GM04504 (cell line): ENCODE results near the gene DTX3.
"Not testable (repeated sequence)": the region's sequence is repeated elsewhere in the genome, so short reads cannot be mapped to it uniquely, and the experiment has no call there.

Experiments used
- DNase-seq: peaks from one replicate; pipeline ENCODE4 v3.0.0-alpha.2; 2012; ENCODE audit warnings: low read depth

Gene DTX3

DNA sequence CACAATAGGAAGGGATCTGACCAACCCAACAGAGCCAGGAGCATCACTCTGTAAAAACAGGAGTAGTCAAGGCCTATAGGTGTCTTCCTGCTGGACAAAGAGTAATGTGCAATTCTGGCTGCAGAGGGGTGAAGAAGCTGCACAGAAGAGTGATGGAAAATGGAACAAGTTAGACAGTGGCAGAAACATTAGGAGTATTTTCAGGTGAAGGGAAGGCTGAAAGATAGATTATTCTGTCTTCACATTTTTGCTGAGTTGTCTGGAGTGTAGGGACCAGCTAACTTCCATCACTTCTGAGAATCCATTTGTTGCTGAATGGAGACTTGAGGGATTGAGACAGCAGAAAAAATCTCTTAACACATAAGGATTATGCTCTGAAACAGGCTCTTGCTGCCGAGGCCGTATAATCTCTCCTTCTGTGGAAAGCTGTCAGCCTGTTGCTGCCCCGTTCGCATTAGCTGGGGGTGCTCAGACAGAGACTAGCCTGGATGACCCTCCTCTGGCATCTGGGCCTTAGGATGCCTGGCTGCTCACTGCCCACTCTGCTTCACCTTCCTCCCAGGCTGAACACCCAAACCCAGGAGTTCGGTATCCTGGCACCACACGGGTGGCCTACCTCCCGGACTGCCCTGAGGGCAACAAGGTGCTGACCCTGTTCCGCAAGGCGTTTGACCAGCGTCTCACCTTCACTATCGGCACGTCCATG is 3.5 kb downstream of the DTX3 start:
- DNase-seq: no peak

GRCh38 chr12:57609101-57609780 is 4.6 kb downstream of the DTX3 start:
- no peak for DNase-seq

DNA sequence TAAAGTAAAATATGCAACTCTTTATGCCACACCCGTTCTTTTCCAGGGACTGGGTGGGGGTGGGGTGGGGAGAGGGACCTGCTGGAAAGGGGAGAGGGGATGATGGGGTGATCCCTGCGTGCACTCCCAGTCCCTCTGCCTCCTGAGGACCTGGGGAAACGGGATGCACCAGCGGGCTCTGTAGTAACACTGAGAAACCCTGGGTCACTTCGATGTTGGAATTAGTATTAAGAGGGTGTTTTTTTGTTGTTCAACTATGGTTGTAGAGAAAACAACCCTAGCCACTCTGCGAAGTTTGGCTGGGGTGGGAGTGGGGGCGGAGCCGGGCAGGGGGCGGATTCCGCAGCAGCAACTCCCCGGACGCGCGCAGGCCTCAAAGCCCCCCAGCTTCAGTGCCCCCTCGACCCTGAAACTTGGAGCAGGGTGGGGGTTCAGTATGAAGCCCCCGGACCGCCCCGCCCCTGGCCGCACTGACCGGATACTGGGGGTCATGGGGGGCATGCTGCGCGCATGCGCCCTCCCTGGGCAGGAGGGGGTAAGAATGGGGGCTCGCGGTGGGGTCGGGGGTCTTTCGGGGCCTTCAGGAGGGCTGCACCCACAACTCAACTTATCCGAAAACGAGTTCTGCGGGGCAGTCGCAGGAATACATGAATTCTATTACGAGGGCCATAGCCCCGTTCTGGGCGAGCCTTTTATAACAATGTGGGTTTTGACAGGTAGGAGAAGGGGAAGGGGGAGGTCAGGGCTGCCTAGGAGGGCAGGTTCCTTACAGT is 5.3 kb downstream of the DTX3 start:
- no peak for DNase-seq

DNA sequence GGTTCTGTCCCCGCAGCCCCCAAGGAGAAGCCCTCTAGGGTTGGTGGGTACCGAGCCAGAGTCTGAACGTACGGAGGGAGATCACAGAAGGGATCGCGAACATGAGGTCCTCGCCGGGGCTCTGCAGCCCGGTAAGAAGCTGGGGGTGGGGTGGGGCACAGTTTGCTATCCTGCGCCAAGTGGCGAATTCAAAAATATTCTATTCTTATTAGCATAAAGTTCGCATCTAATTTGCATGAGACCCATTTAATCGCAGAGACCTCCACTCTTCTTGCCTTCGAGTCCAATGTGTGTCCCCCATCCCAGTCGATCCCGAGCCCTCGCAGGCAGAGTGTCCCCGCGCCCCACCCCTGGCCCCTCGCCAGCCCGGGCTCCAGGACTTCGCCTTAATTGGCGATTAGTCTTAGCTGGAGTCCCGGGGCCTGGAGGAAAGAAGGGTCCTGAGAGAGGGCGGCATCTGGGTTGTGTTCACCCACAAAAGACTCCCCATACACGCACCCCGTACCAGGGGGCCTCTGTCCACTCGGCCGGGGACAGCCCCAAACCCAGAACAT is 6.0 kb downstream of the DTX3 start:
- no peak for DNase-seq

DNA sequence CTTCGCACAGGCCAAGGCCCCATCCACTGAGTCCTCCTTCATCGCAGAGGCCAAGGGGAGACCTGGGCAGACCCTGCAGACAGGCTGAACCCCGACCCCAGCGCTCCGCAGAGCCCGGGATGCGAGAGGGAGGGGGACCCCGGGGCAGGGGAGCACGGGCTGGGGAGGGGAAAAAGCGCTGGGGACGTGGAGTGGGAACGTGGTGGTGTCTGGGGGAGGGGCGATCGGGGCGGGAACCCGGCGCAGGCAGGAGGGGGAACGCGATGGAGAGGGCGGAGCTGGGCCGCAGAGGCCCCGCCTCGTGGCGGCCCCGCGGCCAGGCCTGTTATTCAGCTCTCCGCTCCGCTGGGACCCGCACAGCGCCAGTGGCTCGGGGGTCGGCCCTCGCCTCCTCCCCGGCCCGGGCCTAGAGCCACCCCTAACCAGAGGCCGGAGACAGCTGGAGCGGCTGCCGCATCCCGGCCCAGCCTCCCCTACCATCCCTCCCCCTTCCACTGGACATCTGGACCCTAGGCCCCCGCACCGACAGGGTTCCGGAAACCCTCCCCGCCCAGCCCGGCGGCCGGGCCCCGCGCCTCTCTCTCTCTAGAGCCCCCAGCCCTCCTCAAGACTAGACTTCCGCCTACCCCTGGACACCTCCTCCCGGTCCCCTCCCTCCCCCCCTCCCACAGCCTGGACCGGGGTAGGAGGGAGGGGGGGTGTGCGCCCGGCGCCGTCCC is 6.6 kb downstream of the DTX3 start, which contains the start of gene ARHGEF25:
Gene ARHGEF25 (plus strand): TSS at position 328 of the 719 bp plus-strand sequence. CDS start 460 bp downstream, outside the sequence.
- no peak for DNase-seq

GRCh38 chr12:57611827-57612710 is 7.4 kb downstream of the DTX3 start:
- no peak for DNase-seq

- DNase-seq: no peak
These were observed 8.2 kb downstream of the DTX3 start for GRCh38 chr12:57612711-57613426.

DNA sequence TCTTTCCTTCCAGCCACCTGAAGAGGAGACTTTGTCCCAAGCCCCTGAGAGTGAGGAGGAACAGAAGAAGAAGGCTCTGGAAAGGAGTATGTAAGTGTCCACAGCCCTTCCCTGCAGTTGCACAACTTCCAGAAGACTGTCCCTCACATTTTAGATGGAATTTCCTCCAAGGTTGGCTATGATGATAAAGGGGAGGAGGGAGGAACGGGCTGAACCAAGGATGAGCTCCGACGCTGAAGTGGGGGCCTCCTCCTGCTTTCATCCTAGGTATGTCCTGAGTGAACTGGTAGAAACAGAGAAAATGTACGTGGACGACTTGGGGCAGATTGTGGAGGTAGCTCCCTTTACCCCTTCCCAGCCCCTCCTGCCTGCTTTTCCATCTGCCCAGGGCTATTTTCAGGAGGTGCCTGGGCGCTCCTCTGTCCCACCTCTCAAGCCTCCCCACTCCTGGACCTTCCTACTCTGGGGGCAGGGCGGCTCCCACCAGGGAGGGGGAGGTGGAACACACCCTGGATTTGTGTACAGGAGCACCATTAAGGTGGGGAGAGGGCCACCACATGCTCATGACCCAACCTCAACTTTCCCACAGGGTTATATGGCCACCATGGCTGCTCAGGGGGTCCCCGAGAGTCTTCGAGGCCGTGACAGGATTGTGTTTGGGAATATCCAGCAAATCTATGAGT is 8.9 kb downstream of the DTX3 start:
- DNase-seq: no peak

DNA sequence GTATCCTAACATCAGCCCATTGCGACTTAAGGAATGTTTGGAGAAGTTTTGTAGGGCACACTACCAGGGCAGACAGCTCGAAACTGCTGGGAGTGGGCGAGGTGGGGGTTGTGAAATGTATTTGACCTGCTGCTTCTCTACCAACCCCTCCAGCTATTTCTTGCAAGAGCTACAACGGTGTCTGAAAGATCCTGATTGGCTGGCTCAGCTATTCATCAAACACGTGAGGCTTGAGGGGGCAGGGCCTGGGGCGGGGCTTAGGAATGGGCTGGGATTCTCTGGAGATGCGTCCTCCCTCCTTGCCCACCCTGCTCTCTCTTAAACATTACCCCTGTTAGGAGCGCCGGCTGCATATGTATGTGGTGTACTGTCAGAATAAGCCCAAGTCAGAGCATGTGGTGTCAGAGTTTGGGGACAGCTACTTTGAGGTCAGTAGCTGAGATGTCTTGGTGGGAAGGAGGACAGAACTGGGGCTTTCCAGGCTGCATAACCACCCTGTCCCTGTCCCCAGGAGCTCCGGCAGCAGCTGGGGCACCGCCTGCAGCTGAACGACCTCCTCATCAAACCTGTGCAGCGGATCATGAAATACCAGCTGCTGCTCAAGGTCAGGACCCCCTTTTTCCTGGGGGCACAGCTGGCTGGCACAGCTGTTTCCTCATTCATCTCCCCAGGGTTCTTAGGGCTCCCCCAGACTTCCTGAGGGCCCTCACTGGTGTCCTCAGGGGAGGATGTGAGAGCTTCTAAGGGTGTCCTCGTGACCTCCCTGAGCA is 9.7 kb downstream of the DTX3 start:
- no peak for DNase-seq

- no peak for DNase-seq
These were observed 10.4 kb downstream of the DTX3 start for GRCh38 chr12:57614948-57615500.

GRCh38 chr12:57615637-57616036 is 11.0 kb downstream of the DTX3 start:
- no peak for DNase-seq

DNA sequence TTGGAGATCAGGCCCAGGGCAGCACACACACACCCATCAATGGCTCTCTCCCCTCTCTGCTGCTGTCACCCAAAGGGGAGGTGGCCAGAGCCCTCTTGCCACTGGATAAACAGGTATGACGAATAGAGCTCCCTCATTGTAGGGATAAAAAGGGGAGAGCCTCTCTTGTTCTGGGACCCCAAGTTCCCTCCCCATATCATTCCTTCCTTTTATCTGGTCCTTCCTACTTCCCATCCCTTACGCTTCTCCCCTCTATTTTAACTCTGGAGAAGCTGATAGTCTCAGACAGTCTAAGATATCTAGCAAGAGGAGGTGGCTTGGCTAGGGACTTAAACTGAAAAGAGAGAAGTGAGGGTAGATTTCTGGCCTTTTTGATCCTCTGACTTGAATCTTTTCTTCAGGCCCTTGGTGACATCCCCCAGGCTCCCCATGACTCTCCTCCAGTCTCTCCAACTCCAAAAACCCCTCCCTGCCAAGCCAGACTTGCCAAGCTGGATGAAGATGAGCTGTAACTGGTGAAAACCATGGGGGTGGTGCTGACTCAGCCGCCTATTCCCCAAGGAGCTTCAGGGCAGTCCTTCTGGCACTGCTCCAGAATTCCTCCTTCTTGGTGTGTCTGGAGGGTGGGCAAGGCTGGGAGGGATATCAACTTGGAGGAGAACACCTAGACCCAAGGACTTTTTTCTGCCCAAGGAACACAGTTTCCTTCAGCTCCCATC is 11.9 kb downstream of the DTX3 start:
- no peak for DNase-seq

DNA sequence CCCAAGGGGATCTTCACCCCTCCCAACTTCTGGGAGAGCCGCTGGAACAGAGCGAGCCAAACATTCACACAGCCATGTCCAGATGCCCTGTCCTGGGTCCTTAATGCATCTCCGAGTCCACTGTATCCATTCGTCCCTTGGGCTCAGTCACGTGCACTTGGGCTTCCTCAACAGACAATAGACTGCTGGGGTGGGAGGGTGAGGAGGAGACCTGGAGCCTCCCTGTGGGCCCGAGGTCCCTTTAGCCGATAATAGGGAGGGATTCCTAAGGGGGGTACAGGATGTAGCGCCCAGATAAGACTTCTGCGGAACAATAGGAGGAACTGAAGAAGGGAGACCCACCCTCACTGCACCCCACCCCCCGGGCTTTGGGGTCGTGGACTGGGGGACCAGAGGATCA is 13.3 kb downstream of the DTX3 start:
- DNase-seq: no peak

DNA sequence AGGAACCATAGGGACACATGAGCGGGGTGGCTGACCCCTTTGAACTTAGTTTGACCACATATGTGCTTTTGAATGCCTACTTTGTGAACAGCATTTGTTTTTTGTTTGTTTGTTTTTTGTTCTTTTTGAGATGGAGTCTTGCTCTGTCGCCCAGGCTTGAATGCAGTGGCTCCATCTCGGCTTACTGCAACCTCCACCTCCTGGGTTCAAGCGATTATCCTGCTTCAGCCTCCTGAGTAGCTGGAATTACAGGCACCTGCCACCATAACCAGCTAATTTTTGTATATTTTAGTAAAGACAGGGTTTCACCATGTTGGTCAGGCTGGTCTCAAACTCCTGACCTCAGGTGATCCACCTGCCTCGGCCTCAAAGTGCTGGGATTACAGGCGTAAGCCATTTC is 13.8 kb downstream of the DTX3 start:
- DNase-seq: not testable (repeated sequence)

DNA sequence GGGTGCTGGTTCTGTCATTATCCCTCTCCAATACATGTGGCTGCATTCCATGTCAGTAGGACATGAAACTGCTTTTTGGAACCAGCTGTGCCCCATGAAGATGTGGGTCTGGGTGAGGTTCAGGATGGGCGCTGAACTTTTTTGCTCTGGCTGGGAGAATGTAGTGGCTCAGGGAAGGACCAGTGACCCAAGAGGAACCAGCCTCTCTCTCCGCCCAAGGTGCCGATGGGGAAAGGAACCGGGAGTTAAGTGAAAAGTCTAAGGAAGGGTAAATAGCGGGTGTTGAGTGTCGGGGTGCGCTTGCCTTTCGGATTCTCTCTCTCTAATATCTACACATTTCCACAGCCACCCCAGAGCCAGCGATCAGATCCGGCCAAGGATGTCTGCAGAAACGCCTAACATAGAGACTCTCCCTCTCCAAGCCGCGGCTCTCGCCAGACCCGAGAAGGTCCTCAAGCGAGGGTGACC is 14.4 kb downstream of the DTX3 start:
- no peak for DNase-seq

DNA sequence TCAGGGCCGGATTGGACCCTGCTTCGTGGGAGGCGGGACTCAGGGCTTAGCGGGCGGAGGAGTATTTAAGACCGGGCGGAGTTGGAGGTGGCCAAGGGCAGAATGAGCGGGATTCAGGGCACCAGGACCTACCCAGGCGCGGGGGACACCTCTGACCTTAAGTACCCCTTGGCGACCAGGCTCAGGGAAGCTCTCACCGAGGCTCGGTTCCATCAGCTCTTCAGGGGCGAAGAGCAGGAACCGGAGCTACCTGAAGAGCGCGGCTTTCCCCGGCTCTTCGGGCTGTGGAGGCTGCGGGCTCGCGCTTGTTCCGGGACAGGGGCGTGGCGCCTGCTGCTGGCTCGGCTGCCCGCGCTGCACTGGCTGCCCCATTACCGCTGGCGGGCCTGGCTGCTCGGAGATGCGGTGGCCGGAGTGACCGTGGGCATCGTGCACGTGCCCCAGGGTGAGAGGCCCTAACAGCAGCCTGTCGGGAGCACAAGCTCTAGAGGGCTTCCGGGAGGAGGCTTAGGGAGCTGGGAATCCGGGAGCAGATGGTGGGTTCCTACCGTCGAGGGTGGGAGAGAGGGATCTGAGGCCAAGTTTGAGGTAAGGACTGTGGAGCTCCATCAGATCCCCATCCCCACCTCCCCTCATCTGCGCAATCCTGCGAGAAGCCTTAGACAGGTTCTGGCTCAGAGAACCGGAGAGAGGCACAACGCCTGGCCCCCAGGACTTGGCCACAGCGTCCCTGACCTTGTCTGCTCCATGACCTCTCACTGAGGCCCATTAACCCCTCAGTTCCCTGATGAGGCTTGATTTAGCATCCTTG is 15.0 kb downstream of the DTX3 start:
- no peak for DNase-seq
